ENCODE measurements around the gene PATJ. TPM values are rescaled to one million over a fixed set of nuclear protein-coding genes. Genes with fewer than 3 reads are reported as not detected.

The PATJ gene
- total and polyA plus RNA-seq, 2 experiments from 2014 or later, result 20.0 to 44.8 TPM

DNA sequence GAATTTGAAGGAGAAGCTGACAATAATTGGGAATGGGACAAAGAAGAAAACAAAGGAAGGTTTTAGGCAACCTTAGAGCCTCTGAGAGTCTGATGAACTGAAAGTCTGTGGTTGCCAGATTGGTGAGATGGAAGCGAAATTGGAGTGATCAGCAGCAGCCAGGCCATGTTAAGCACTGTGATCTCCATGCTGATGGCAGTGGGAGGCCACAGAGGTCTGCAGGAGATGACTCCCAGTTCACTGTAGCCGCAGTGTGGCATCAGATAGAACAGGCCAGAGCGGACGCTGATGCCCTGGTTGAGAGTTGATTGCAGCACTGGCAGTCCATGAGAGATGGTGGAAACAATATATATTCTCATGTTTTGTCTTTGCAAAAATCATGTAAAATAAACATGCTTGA lies 314.9 kb downstream of the PATJ start:
- H3K79me2 ChIP-seq, result no peaks in the 10 kb centered on the region
- no peaks in the 10 kb centered on the region for H4K20me1 ChIP-seq (ENCODE audit: insufficient read depth, poor library complexity, severe bottlenecking)
- no peak overlapping the region for H3K4me3 ChIP-seq
- H3K36me3 ChIP-seq (replicated peaks; ENCODE audit: insufficient read depth, low read depth), result no peaks in the 10 kb centered on the region
- H3K27me3 ChIP-seq, result no peaks in the 10 kb centered on the region
- no peak overlapping the region for H2AFZ ChIP-seq
- TF ChIP-seq EZH2 (IDR thresholded peaks at IDR 0.05; ENCODE audit: borderline replicate concordance) (no peak), EZH2phosphoT487 (IDR thresholded peaks at IDR 0.05; ENCODE audit: low read depth, severe bottlenecking, unreplicated experiment) (no peak)
- TF ChIP-seq, protein P1, sequence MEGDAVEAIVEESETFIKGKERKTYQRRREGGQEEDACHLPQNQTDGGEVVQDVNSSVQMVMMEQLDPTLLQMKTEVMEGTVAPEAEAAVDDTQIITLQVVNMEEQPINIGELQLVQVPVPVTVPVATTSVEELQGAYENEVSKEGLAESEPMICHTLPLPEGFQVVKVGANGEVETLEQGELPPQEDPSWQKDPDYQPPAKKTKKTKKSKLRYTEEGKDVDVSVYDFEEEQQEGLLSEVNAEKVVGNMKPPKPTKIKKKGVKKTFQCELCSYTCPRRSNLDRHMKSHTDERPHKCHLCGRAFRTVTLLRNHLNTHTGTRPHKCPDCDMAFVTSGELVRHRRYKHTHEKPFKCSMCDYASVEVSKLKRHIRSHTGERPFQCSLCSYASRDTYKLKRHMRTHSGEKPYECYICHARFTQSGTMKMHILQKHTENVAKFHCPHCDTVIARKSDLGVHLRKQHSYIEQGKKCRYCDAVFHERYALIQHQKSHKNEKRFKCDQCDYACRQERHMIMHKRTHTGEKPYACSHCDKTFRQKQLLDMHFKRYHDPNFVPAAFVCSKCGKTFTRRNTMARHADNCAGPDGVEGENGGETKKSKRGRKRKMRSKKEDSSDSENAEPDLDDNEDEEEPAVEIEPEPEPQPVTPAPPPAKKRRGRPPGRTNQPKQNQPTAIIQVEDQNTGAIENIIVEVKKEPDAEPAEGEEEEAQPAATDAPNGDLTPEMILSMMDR (IDR thresholded peaks at IDR 0.05; ENCODE audit: poor library complexity), result no peak
- H3K9me3 ChIP-seq (ENCODE audit: low read depth), result no peaks in the 10 kb centered on the region
- no peak overlapping the region for H3K4me2 ChIP-seq
- no peaks in the 10 kb centered on the region for H3K9me2 ChIP-seq (replicated peaks; ENCODE audit: insufficient read depth)
- H3K4me1 ChIP-seq (ENCODE audit: insufficient read depth), result no peaks in the 10 kb centered on the region
- no peak overlapping the region for H3K27ac ChIP-seq
- DNase-seq (ENCODE audit: low spot score), result no peak
- WGBS (ENCODE audit: low lambda C conversion rate, missing lambda C conversion rate), result 98% methylated on average over 4 of the region's 4 CpGs

DNA sequence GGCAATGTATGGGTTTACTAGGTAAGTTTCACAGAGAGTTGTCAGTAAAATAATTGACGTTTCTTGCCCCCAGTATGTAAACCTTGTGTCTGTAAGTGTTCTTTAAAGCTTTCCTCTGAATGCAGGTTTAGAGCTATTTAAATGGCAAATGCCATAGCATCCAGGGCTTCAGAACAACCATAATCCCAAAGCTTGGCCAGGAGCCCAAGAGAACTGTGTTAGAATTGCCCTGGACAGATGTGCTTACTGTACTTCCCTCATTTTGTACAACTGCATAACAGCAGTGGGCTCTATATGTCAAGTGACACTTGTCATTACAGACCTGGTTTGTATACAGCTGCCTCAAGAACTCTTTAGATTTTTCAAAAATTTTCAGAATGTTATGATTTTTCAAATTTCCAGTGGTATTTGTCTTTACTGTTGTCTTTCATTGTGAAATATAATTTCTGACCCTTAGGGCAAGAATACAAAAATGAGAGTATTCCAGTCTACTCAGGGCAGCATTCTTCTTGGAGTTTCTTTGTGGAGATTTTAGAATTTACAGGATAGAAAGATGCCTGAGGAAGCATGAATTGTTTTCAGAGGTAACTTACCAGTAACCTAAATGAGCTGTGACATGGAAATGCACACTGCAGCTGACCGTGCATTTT lies 315.5 kb downstream of the PATJ start:
- no peak overlapping the region for H3K27ac ChIP-seq
- DNase-seq (ENCODE audit: low spot score), result no peak
- no peak for TF ChIP-seq EZH2 (IDR thresholded peaks at IDR 0.05; ENCODE audit: borderline replicate concordance)
- TF ChIP-seq, protein P1 (IDR thresholded peaks at IDR 0.05; ENCODE audit: poor library complexity), result no peak
- no peak for TF ChIP-seq EZH2phosphoT487 (IDR thresholded peaks at IDR 0.05; ENCODE audit: low read depth, severe bottlenecking, unreplicated experiment)

DNA sequence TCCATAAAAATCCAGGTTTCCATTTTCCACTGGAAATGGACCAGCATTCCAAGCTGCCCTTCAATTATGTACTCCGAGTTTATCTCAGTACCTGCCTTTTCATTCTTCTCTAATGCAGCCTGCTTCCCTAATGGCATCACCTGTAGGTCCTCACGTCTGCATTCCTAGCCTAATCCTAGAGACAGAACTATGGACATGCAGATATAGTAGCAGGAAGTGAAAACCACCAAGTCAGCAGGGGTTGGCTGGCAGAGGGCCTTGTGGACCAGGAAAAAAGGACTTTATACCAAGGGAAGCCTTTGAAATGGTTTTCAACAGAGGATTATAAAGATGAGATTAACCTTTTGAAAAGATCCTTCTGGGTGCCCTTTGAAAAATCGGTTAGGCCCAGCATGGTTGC lies 316.7 kb downstream of the PATJ start:
- WGBS (ENCODE audit: low lambda C conversion rate, missing lambda C conversion rate), result 46% methylated on average over 3 of the region's 3 CpGs
- no peak for DNase-seq (ENCODE audit: low spot score)
- no peak overlapping the region for H3K4me2 ChIP-seq

More for the DNA sequence above, 315.5 kb downstream of the PATJ start:
- Histone ChIP-seq H3K4me3 (no peak overlapping the region), H3K27me3 (no peaks in the 10 kb centered on the region), H3K9me2 (replicated peaks; ENCODE audit: insufficient read depth) (no peaks in the 10 kb centered on the region), H2AFZ (no peak overlapping the region), H3K4me2 (no peak overlapping the region), H3K9me3 (ENCODE audit: low read depth) (no peaks in the 10 kb centered on the region), H3K79me2 (no peaks in the 10 kb centered on the region), H3K36me3 (replicated peaks; ENCODE audit: insufficient read depth, low read depth) (no peaks in the 10 kb centered on the region), H4K20me1 (ENCODE audit: insufficient read depth, poor library complexity, severe bottlenecking) (no peaks in the 10 kb centered on the region), H3K4me1 (ENCODE audit: insufficient read depth) (no peaks in the 10 kb centered on the region)
- 63% methylated on average over 2 of the region's 2 CpGs for WGBS (ENCODE audit: low lambda C conversion rate, missing lambda C conversion rate)

More for the DNA sequence above, 316.7 kb downstream of the PATJ start:
- Histone ChIP-seq H3K4me1 (ENCODE audit: insufficient read depth) (no peaks in the 10 kb centered on the region), H2AFZ (no peak overlapping the region), H3K9me3 (ENCODE audit: low read depth) (no peaks in the 10 kb centered on the region), H3K27me3 (no peaks in the 10 kb centered on the region), H3K9me2 (replicated peaks; ENCODE audit: insufficient read depth) (no peaks in the 10 kb centered on the region), H3K4me3 (no peak overlapping the region), H3K27ac (no peak overlapping the region), H3K79me2 (no peaks in the 10 kb centered on the region), H3K36me3 (replicated peaks; ENCODE audit: insufficient read depth, low read depth) (no peaks in the 10 kb centered on the region), H4K20me1 (ENCODE audit: insufficient read depth, poor library complexity, severe bottlenecking) (no peaks in the 10 kb centered on the region)
- no peak for TF ChIP-seq EZH2phosphoT487 (IDR thresholded peaks at IDR 0.05; ENCODE audit: low read depth, severe bottlenecking, unreplicated experiment)
- no peak for TF ChIP-seq EZH2 (IDR thresholded peaks at IDR 0.05; ENCODE audit: borderline replicate concordance)
- TF ChIP-seq, protein P1 (IDR thresholded peaks at IDR 0.05; ENCODE audit: poor library complexity), result no peak

All from hepatocyte (in vitro differentiated cells).